Osteoblast (primary cell): ENCODE results near the gene SLC34A1. TPM values are rescaled to one million over a fixed set of nuclear protein-coding genes. Genes with fewer than 3 reads are reported as not detected.

Experiments
- DNase-seq: peaks from one replicate; pipeline ENCODE4 v3.0.0; 2011; ENCODE audit warnings: low spot score, mixed read lengths; ENCODE audit not compliant: insufficient read length; ENCODE audit errors: missing footprints
- H2AFZ ChIP-seq: 2 replicates; pipeline ENCODE4 v1.6.0; 2011; ENCODE audit warnings: mild to moderate bottlenecking, low read length
- H3K27ac ChIP-seq: 2 replicates; pipeline ENCODE4 v1.5.1; 2011; ENCODE audit warnings: mild to moderate bottlenecking, low read depth, low read length, moderate library complexity
- H3K27me3 ChIP-seq: 2 replicates; pipeline ENCODE4 v1.6.0; 2012; ENCODE audit warnings: mild to moderate bottlenecking, control low read depth, inconsistent platforms, low read length, moderate library complexity; ENCODE audit not compliant: insufficient read depth
- H3K36me3 ChIP-seq: 2 replicates; pipeline ENCODE4 v1.5.1; 2011; ENCODE audit warnings: mild to moderate bottlenecking, low read length, control low read depth, moderate library complexity; ENCODE audit not compliant: insufficient read depth
- H3K4me1 ChIP-seq: 2 replicates; pipeline ENCODE4 v1.5.1; 2011; ENCODE audit warnings: mild to moderate bottlenecking, low read length, control low read depth, moderate library complexity; ENCODE audit not compliant: insufficient read depth
- H3K4me2 ChIP-seq: 2 replicates; pipeline ENCODE4 v1.6.0; 2011; ENCODE audit warnings: mild to moderate bottlenecking, low read length; ENCODE audit not compliant: insufficient read depth
- H3K4me3 ChIP-seq: fragments of 200-600 bp; sonication (generic); 3 replicates; pipeline ENCODE4 v1.5.1; 2012; ENCODE audit warnings: mild to moderate bottlenecking, low read length, inconsistent platforms; ENCODE audit not compliant: insufficient read depth
- H3K79me2 ChIP-seq: 2 replicates; pipeline ENCODE4 v1.6.0; 2012; ENCODE audit warnings: mild to moderate bottlenecking, low read length, control low read depth, inconsistent platforms; ENCODE audit not compliant: insufficient read depth
- H3K9me3 ChIP-seq: 2 replicates; pipeline ENCODE4 v1.5.1; 2011; ENCODE audit warnings: low read depth, low read length, control low read depth
- H4K20me1 ChIP-seq: 2 replicates; pipeline ENCODE4 v1.6.0; 2012; ENCODE audit warnings: mild to moderate bottlenecking, low read length, control low read depth; ENCODE audit not compliant: insufficient read depth
- total RNA-seq: library from RNA; depleted of rRNA; stranded (reverse); fragments of >200 nt; gene quantifications from 2 replicates; pipeline ENCODE4 v1.2.3, GENCODE V29; 2012
- TF ChIP-seq, protein P1 (sequence below): IDR thresholded peaks from 2 replicates; pipeline ENCODE4 v1.5.1; 2011; ENCODE audit warnings: mild to moderate bottlenecking, low read depth, low read length, moderate library complexity; ENCODE audit errors: extremely low read depth

Gene SLC34A1
- total RNA-seq, 1 donor: not detected

DNA sequence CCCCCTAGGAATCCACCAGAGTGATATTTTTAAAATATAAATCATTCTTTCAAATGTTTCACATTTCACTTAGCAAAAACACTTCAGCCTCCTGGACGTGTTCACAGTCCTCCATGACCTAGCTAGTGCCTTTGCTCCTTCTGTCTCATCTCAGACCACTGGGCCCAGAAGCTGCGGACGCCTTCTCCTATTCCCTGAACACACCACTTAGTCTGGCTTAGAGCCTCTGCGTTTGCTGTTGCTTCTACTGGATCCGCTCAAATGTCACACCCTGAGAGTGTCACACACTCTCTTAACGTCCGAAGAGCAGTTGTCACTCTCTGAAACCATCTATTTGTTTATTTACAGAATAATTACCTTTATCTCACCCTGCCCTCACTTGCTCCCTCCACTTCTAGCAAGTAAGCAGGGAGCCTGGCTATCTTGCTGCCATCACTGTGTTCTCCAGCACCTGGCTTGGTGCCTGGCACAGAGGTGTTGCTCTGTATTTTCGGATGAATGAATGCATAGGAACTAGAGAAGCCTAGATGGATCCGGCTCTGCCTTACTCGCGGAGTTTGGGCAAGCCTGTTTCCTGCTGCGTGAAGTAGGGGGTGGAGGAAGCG, 41.1 kb downstream of the SLC34A1 start:
- Histone ChIP-seq H3K79me2 (peaks cover 30% of the 10 kb centered on the region), H4K20me1 (peaks cover 14% of the 10 kb centered on the region), H3K27me3 (no peaks in the 10 kb centered on the region), H3K27ac (peak overlapping the region; percentile 78), H3K4me3 (peak overlapping the region; percentile 85), H2AFZ (peak overlapping the region; percentile 96), H3K9me3 (no peaks in the 10 kb centered on the region), H3K36me3 (no peaks in the 10 kb centered on the region), H3K4me2 (peak overlapping the region; percentile 90), H3K4me1 (peaks cover 20% of the 10 kb centered on the region)
- TF ChIP-seq, protein P1, sequence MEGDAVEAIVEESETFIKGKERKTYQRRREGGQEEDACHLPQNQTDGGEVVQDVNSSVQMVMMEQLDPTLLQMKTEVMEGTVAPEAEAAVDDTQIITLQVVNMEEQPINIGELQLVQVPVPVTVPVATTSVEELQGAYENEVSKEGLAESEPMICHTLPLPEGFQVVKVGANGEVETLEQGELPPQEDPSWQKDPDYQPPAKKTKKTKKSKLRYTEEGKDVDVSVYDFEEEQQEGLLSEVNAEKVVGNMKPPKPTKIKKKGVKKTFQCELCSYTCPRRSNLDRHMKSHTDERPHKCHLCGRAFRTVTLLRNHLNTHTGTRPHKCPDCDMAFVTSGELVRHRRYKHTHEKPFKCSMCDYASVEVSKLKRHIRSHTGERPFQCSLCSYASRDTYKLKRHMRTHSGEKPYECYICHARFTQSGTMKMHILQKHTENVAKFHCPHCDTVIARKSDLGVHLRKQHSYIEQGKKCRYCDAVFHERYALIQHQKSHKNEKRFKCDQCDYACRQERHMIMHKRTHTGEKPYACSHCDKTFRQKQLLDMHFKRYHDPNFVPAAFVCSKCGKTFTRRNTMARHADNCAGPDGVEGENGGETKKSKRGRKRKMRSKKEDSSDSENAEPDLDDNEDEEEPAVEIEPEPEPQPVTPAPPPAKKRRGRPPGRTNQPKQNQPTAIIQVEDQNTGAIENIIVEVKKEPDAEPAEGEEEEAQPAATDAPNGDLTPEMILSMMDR: no peak
- DNase-seq: no peak

DNA sequence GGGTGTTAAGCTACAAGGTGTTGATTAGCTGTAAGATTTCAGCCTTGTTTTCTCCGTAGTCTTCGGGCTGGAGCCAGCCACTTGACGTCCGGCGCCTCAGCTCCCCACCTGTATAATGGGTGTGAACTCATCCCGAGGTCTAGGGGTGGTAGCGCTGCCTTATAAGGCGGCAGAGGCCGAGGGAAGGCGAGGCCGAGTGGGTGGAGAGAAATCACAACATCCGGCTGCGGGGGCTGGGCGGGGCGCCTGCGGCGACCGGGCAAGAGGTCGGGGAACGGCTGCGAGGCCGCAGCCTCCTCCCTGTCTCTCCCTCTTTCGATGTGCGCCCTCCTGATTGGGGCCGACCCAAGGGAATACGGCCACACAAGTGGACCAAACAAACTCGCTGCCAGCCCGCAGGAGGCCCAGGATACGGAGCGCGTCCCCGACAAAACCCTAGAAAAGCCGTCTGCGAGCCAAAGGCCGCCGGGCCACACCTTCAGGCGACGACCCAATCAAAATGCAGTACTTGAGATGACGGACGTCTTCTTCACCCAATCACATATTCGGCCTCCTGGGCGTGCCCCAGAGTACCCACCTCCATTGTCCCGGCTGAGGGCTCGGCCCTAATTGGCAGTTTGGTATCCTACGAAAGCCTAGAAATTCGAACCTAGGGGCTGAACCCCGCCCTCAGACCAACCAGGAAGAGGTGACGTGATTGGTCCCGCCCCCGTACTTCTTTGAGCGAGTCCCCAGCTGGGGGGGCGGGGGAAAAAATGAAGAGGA, 41.7 kb downstream of the SLC34A1 start:
- peaks cover 15% of the 10 kb centered on the region for H4K20me1 ChIP-seq
- H3K79me2 ChIP-seq: peaks cover 30% of the 10 kb centered on the region
- peak overlapping the region; percentile 85 for H3K4me3 ChIP-seq
- TF ChIP-seq, protein P1: no peak
- H3K4me1 ChIP-seq: peaks cover 20% of the 10 kb centered on the region
- peak overlapping the region; percentile 96 for H2AFZ ChIP-seq
- peak; percentile 100 for DNase-seq
- no peaks in the 10 kb centered on the region for H3K36me3 ChIP-seq
- peak overlapping the region; percentile 78 for H3K27ac ChIP-seq
- H3K9me3 ChIP-seq: no peaks in the 10 kb centered on the region
- H3K27me3 ChIP-seq: no peaks in the 10 kb centered on the region
- peak overlapping the region; percentile 90 for H3K4me2 ChIP-seq

DNA sequence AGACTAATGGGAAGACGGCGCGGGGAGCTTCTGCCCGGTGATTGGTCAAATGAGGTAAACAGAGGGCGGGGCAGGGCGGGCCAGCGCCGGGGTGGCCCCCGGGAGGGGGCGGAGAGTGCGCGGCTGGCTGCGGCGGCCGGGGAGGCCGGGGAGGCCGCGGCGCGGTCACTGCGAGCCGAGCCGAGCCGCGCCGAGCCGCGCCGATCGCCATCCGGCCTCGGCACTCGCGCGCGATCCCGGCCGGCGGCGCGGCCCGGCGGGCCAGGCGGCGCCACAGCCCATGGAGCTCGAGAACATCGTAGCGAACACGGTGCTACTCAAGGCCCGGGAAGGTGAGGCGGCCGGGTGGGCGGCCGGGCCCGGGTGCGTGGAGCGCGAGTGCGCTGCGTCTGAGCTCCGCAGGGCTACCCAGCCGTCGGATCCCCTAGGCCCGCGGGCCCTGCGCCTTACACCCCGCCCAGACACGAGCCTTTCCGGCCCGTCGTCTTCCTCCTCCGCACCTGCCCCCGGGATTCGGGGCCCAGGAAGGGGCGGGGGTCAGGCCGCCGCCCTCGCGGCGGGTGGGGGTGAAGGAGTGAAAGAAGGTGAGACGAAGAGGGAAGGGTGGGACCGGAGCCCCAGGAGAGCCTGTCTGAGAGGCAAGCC, 42.5 kb downstream of the SLC34A1 start, which contains the start of gene GRK6:
Gene GRK6 (plus strand): TSS at position 111 of the 645 bp plus-strand sequence. CDS start 170 bp downstream, at position 281.
- TF ChIP-seq, protein P1: no peak
- H3K4me1 ChIP-seq: peaks cover 20% of the 10 kb centered on the region
- H3K79me2 ChIP-seq: peaks cover 30% of the 10 kb centered on the region
- peak within 1 kb of the TSS; percentile 95 for H3K4me2 ChIP-seq
- no peaks in the 10 kb centered on the region for H3K36me3 ChIP-seq
- peak within 1 kb of the TSS; percentile 80 for H3K27ac ChIP-seq
- DNase-seq: peak; percentile 93
- peak within 1 kb of the TSS; percentile 85 for H3K4me3 ChIP-seq
- H3K9me3 ChIP-seq: no peaks in the 10 kb centered on the region
- peak within 1 kb of the TSS; percentile 96 for H2AFZ ChIP-seq
- H4K20me1 ChIP-seq: peaks cover 15% of the 10 kb centered on the region
- H3K27me3 ChIP-seq: no peaks in the 10 kb centered on the region
